ENCODE measurements around the gene ZNF90. TPM values are rescaled to one million over a fixed set of nuclear protein-coding genes. Genes with fewer than 3 reads are reported as not detected.
"Not testable (repeated sequence)": the region's sequence is repeated elsewhere in the genome, so short reads cannot be mapped to it uniquely, and the experiment has no call there.

The ZNF90 gene
- total RNA-seq, 2 experiments from 2014 or later = 2.9 to 3.7 TPM

- peaks cover 20% of the 10 kb centered on the region for H3K4me1 Mint-ChIP-seq (ENCODE audit: low read depth)
- ChIA-PET CTCF (interaction anchor here (0.6 kb wide), 1 partner anchor 1658 kb away, joined by 4 read pairs; no protein-coding TSS in a partner anchor), POLR2A (interaction anchor here (3.5 kb wide), 1 partner anchor 28 kb away, joined by 28 read pairs; no protein-coding TSS in a partner anchor)
- Histone ChIP-seq H3K27ac (ENCODE audit: low read depth in 1 of 2, low read length in 2 of 2) (no peak overlapping the region), H3K4me3 (ENCODE audit: low read length) (no peak overlapping the region), H3K9me3 (ENCODE audit: control insufficient read depth in 1 of 2, insufficient read depth in 1 of 2, low read length in 2 of 2) (peaks cover 0 to 41% of the 10 kb centered on the region in 2 experiments), H3K4me1 (ENCODE audit: insufficient read depth, low read length) (peaks cover 14% of the 10 kb centered on the region), H3K27me3 (ENCODE audit: control insufficient read depth in 1 of 2, insufficient read depth in 2 of 2, low read length in 2 of 2) (no peaks in the 10 kb centered on the region), H3K36me3 (ENCODE audit: insufficient read depth, low read length) (no peaks in the 10 kb centered on the region)
- intact Hi-C loops (cut with DNase I, micrococcal nuclease) = no loop called here
- no peaks in the 10 kb centered on the region for H3K9me3 Mint-ChIP-seq
- H3K36me3 Mint-ChIP-seq (ENCODE audit: low read depth) = peaks cover 22% of the 10 kb centered on the region
- no peak for DNase-seq
- no peak overlapping the region for H3K27ac Mint-ChIP-seq
- no peaks in the 10 kb centered on the region for H3K27me3 Mint-ChIP-seq
- peak overlapping the region; percentile 27 for H3K4me3 Mint-ChIP-seq
- ATAC-seq (ENCODE audit: poor library complexity) = no peak
- no peak for TF ChIP-seq CTCF (IDR thresholded peaks at IDR 0.05)
These were observed 2.9 kb downstream of the ZNF90 start for GRCh38 chr19:20080656-20081055.

- H3K4me3 ChIP-seq (ENCODE audit: low read length); CTCF ChIA-PET; H3K27me3 Mint-ChIP-seq; H3K4me3 Mint-ChIP-seq; POLR2A ChIA-PET; DNase-seq; intact Hi-C loops (cut with DNase I, micrococcal nuclease); ATAC-seq (ENCODE audit: poor library complexity); H3K9me3 Mint-ChIP-seq; H3K27ac Mint-ChIP-seq; H3K27ac ChIP-seq (ENCODE audit: low read depth in 1 of 2, low read length in 2 of 2); H3K36me3 ChIP-seq (ENCODE audit: insufficient read depth, low read length); H3K27me3 ChIP-seq (ENCODE audit: control insufficient read depth in 1 of 2, insufficient read depth in 2 of 2, low read length in 2 of 2): not testable (repeated sequence)
- peaks cover 0 to 41% of the 10 kb centered on the region in 2 experiments for H3K9me3 ChIP-seq (ENCODE audit: control insufficient read depth in 1 of 2, insufficient read depth in 1 of 2, low read length in 2 of 2)
- peaks cover 27% of the 10 kb centered on the region for H3K36me3 Mint-ChIP-seq (ENCODE audit: low read depth)
- peaks cover 14% of the 10 kb centered on the region for H3K4me1 ChIP-seq (ENCODE audit: insufficient read depth, low read length)
- peaks cover 20% of the 10 kb centered on the region for H3K4me1 Mint-ChIP-seq (ENCODE audit: low read depth)
These were observed 4.5 kb downstream of the ZNF90 start for GRCh38 chr19:20082232-20082833.

- H3K4me3 ChIP-seq (ENCODE audit: low read length); POLR2A ChIA-PET; H3K27ac Mint-ChIP-seq; H3K9me3 Mint-ChIP-seq; intact Hi-C loops (cut with DNase I, micrococcal nuclease); H3K27me3 Mint-ChIP-seq; ATAC-seq (ENCODE audit: poor library complexity); CTCF ChIA-PET; H3K36me3 ChIP-seq (ENCODE audit: insufficient read depth, low read length); H3K27me3 ChIP-seq (ENCODE audit: control insufficient read depth in 1 of 2, insufficient read depth in 2 of 2, low read length in 2 of 2); H3K4me3 Mint-ChIP-seq; H3K27ac ChIP-seq (ENCODE audit: low read depth in 1 of 2, low read length in 2 of 2); DNase-seq: not testable (repeated sequence)
- H3K4me1 Mint-ChIP-seq (ENCODE audit: low read depth) = peaks cover 15% of the 10 kb centered on the region
- peaks cover 0 to 36% of the 10 kb centered on the region in 2 experiments for H3K9me3 ChIP-seq (ENCODE audit: control insufficient read depth in 1 of 2, insufficient read depth in 1 of 2, low read length in 2 of 2)
- H3K36me3 Mint-ChIP-seq (ENCODE audit: low read depth) = peaks cover 31% of the 10 kb centered on the region
- peaks cover 11% of the 10 kb centered on the region for H3K4me1 ChIP-seq (ENCODE audit: insufficient read depth, low read length)
These were observed 5.1 kb downstream of the ZNF90 start for GRCh38 chr19:20082876-20083275.

GRCh38 chr19:20102097-20102496 lies 24.3 kb downstream of the ZNF90 start:
- Histone ChIP-seq H3K9me3 (ENCODE audit: control insufficient read depth in 1 of 2, insufficient read depth in 1 of 2, low read length in 2 of 2) (peaks cover 24 to 47% of the 10 kb centered on the region in 2 experiments), H3K27me3 (ENCODE audit: control insufficient read depth in 1 of 2, insufficient read depth in 2 of 2, low read length in 2 of 2) (no peaks in the 10 kb centered on the region), H3K36me3 (ENCODE audit: insufficient read depth, low read length) (no peaks in the 10 kb centered on the region), H3K27ac (ENCODE audit: low read depth in 1 of 2, low read length in 2 of 2) (no peak overlapping the region), H3K4me3 (ENCODE audit: low read length) (no peak overlapping the region), H3K4me1 (ENCODE audit: insufficient read depth, low read length) (no peaks in the 10 kb centered on the region)
- Mint-ChIP-seq H3K27me3 (no peaks in the 10 kb centered on the region), H3K27ac (no peak overlapping the region), H3K4me1 (ENCODE audit: low read depth) (no peaks in the 10 kb centered on the region), H3K36me3 (ENCODE audit: low read depth) (peaks cover 8% of the 10 kb centered on the region), H3K9me3 (peaks cover 30% of the 10 kb centered on the region), H3K4me3 (no peak overlapping the region)
- ChIA-PET CTCF (no interaction called here), POLR2A (no interaction called here)
- DNase-seq (no peak), ATAC-seq (ENCODE audit: poor library complexity) (no peak)
- no peak for TF ChIP-seq CTCF (IDR thresholded peaks at IDR 0.05)
- intact Hi-C loops (cut with DNase I, micrococcal nuclease) = no loop called here

Measured in CD4-positive, alpha-beta T cell (primary cell).